ENCODE data around the gene ITPR1. TPM values are rescaled to one million over a fixed set of nuclear protein-coding genes. Genes with fewer than 3 reads are reported as not detected.
"Not testable (repeated sequence)": the region's sequence is repeated elsewhere in the genome, so short reads cannot be mapped to it uniquely, and the experiment has no call there.

The ITPR1 gene
- total RNA-seq, 1 experiment from 2014 or later = 7.5 TPM

DNA sequence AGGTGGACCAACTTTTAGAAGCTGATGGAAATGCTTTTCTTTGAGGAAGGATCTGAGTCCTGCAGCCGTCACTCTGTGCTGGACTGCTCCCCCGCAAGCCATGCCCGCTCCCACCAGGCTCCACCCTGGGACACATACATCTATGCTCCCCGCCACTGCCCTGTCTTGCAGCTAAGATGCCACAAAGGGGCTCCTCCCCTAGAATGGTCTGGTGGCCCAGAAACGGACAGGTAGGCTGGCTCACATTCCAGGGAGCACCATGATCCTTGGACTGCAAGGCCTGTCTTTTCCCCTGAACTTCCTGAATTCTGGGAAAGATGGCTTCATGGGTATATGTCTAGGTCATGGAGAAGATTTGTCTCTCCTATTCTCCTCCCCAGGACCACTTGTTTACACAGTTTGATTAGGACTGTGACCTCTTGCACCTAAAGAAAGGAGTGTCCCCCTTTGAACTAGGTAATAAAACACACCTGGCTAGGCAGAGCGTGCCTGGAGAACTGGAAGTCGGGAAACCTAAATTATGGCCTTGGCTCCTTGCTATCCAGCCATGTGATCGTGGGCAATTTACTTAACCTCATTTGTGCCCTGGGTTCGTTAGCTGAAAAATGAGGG is 265.2 kb downstream of the ITPR1 start:
- no peaks in the 10 kb centered on the region for H3K4me1 Mint-ChIP-seq (ENCODE audit: insufficient read depth, unreplicated experiment)
- no peak overlapping the region for H3K27ac Mint-ChIP-seq (ENCODE audit: low read depth, unreplicated experiment)
- no peak for TF ChIP-seq CTCF (IDR thresholded peaks at IDR 0.05; ENCODE audit: unreplicated experiment)
- H3K27me3 Mint-ChIP-seq (ENCODE audit: insufficient read depth, unreplicated experiment) = no peaks in the 10 kb centered on the region
- no TSS peak for BruUV-seq (replicated peaks)
- H3K36me3 Mint-ChIP-seq (ENCODE audit: insufficient read depth, unreplicated experiment) = no peaks in the 10 kb centered on the region
- H3K9me3 Mint-ChIP-seq (ENCODE audit: unreplicated experiment) = no peaks in the 10 kb centered on the region
- intact Hi-C loops (cut with micrococcal nuclease) = no loop called here
- ChIA-PET POLR2A (interaction anchor here (1.0 to 1.4 kb wide), 3 partner anchors 9 to 36 kb away, joined by 3 to 6 read pairs (median 3); no protein-coding TSS in a partner anchor), CTCF (no interaction called here)
- H3K4me3 Mint-ChIP-seq (ENCODE audit: unreplicated experiment) = no peak overlapping the region
- DNase-seq (ENCODE audit: unreplicated experiment) = no peak

- intact Hi-C loops (cut with micrococcal nuclease) = no loop called here
- Mint-ChIP-seq H3K36me3 (ENCODE audit: insufficient read depth, unreplicated experiment) (no peaks in the 10 kb centered on the region), H3K9me3 (ENCODE audit: unreplicated experiment) (no peaks in the 10 kb centered on the region), H3K4me3 (ENCODE audit: unreplicated experiment) (no peak overlapping the region), H3K4me1 (ENCODE audit: insufficient read depth, unreplicated experiment) (no peaks in the 10 kb centered on the region), H3K27ac (ENCODE audit: low read depth, unreplicated experiment) (no peak overlapping the region), H3K27me3 (ENCODE audit: insufficient read depth, unreplicated experiment) (no peaks in the 10 kb centered on the region)
- DNase-seq (ENCODE audit: unreplicated experiment) = no peak
- ChIA-PET POLR2A (interaction anchor here (1.0 to 1.4 kb wide), 3 partner anchors 8 to 36 kb away, joined by 3 to 6 read pairs (median 3); no protein-coding TSS in a partner anchor), CTCF (no interaction called here)
- TF ChIP-seq CTCF (IDR thresholded peaks at IDR 0.05; ENCODE audit: unreplicated experiment) = no peak
- BruUV-seq (replicated peaks) = no TSS peak
Measured at GRCh38 chr3:4758957-4759656, 266.0 kb downstream of the ITPR1 start.

DNA sequence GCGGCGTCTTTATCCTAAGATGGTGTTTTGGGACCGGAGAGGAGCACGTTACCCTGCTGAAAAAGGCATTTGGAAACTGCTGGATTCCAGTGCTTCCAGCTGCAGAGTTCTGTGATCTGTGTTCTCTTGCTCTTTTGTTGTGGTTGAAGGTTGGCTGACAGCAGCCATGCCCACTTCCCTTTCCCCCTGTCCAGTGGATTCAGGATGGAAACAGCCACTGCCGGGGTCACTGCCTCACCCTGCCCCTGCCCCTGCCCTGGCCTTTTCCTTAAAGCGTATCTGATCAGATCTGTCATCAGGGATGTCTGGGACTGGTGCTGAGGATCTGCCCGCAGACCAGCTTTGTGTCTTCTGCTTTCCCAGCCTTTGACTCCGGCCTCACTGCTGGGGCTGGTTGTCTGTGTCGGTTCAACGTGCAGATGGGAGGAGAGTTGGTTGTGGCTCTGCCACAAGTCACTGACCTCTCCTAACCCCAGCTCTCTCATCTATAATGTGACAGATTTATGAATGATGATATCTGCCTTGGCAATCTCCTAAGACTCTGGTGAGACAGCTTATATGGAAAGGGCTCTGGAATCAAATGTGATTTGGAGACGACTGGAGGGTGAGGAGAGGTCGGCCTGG is 266.7 kb downstream of the ITPR1 start:
- intact Hi-C loops (cut with micrococcal nuclease) = no loop called here
- no peak overlapping the region for H3K27ac Mint-ChIP-seq (ENCODE audit: low read depth, unreplicated experiment)
- no peak for DNase-seq (ENCODE audit: unreplicated experiment)
- peaks cover 5% of the 10 kb centered on the region for H3K9me3 Mint-ChIP-seq (ENCODE audit: unreplicated experiment)
- H3K27me3 Mint-ChIP-seq (ENCODE audit: insufficient read depth, unreplicated experiment) = no peaks in the 10 kb centered on the region
- no peaks in the 10 kb centered on the region for H3K36me3 Mint-ChIP-seq (ENCODE audit: insufficient read depth, unreplicated experiment)
- ChIA-PET CTCF (no interaction called here), POLR2A (interaction anchor here (1.2 kb wide), 1 partner anchor 37 kb away, joined by 6 read pairs; no protein-coding TSS in a partner anchor)
- no TSS peak for BruUV-seq (replicated peaks)
- no peak overlapping the region for H3K4me3 Mint-ChIP-seq (ENCODE audit: unreplicated experiment)
- H3K4me1 Mint-ChIP-seq (ENCODE audit: insufficient read depth, unreplicated experiment) = no peaks in the 10 kb centered on the region
- TF ChIP-seq CTCF (IDR thresholded peaks at IDR 0.05; ENCODE audit: unreplicated experiment) = no peak

GRCh38 chr3:4761759-4762158 is 268.6 kb downstream of the ITPR1 start:
- DNase-seq (ENCODE audit: unreplicated experiment) = no peak
- POLR2A ChIA-PET = no interaction called here
- no peak overlapping the region for H3K4me3 Mint-ChIP-seq (ENCODE audit: unreplicated experiment)
- H3K36me3 Mint-ChIP-seq (ENCODE audit: insufficient read depth, unreplicated experiment) = no peaks in the 10 kb centered on the region
- BruUV-seq (replicated peaks) = no TSS peak
- H3K4me1 Mint-ChIP-seq (ENCODE audit: insufficient read depth, unreplicated experiment) = no peaks in the 10 kb centered on the region
- CTCF ChIA-PET = no interaction called here
- peaks cover 21% of the 10 kb centered on the region for H3K9me3 Mint-ChIP-seq (ENCODE audit: unreplicated experiment)
- intact Hi-C loops (cut with micrococcal nuclease) = no loop called here
- no peak overlapping the region for H3K27ac Mint-ChIP-seq (ENCODE audit: low read depth, unreplicated experiment)
- no peaks in the 10 kb centered on the region for H3K27me3 Mint-ChIP-seq (ENCODE audit: insufficient read depth, unreplicated experiment)
- no peak for TF ChIP-seq CTCF (IDR thresholded peaks at IDR 0.05; ENCODE audit: unreplicated experiment)

GRCh38 chr3:4762481-4763230 is 269.5 kb downstream of the ITPR1 start:
- intact Hi-C loops (cut with micrococcal nuclease); POLR2A ChIA-PET; DNase-seq (ENCODE audit: unreplicated experiment); H3K4me3 Mint-ChIP-seq (ENCODE audit: unreplicated experiment); H3K27ac Mint-ChIP-seq (ENCODE audit: low read depth, unreplicated experiment); BruUV-seq (replicated peaks); H3K4me1 Mint-ChIP-seq (ENCODE audit: insufficient read depth, unreplicated experiment); H3K27me3 Mint-ChIP-seq (ENCODE audit: insufficient read depth, unreplicated experiment); H3K36me3 Mint-ChIP-seq (ENCODE audit: insufficient read depth, unreplicated experiment): not testable (repeated sequence)
- CTCF ChIA-PET = interaction anchor here (0.6 kb wide), 2 partner anchors 47 to 218 kb away, joined by 3 to 4 read pairs; no protein-coding TSS in a partner anchor
- H3K9me3 Mint-ChIP-seq (ENCODE audit: unreplicated experiment) = peaks cover 21% of the 10 kb centered on the region
